Dedifferentiated amniotic fluid mesenchymal stem cell (primary cell): ENCODE measurements around the gene PIK3C2G.
"Not testable (repeated sequence)": the region's sequence is repeated elsewhere in the genome, so short reads cannot be mapped to it uniquely, and the experiment has no call there.

ENCODE experiments used
- DNase-seq: peaks from one replicate; pipeline ENCODE4 v3.0.0-alpha.2; 2016; ENCODE audit errors: extremely low spot score

The PIK3C2G gene

GRCh38 chr12:18261273-18261672, at the start of gene PIK3C2G:
TSS of gene PIK3C2G (plus strand) at chr12:18261518. CDS start at chr12:18282082, 20,564 bp downstream.
- DNase-seq: no peak

- DNase-seq: no peak
These were observed 43.4 kb upstream of the PIK3C2G start for GRCh38 chr12:18217966-18218365.

- DNase-seq: no peak
These were observed 39.6 kb upstream of the PIK3C2G start for GRCh38 chr12:18221726-18222125.

- DNase-seq: no peak
These were observed 38.6 kb upstream of the PIK3C2G start for GRCh38 chr12:18222699-18223098.

GRCh38 chr12:18224745-18225144, 36.6 kb upstream of the PIK3C2G start:
- DNase-seq: peak; percentile 58

DNA sequence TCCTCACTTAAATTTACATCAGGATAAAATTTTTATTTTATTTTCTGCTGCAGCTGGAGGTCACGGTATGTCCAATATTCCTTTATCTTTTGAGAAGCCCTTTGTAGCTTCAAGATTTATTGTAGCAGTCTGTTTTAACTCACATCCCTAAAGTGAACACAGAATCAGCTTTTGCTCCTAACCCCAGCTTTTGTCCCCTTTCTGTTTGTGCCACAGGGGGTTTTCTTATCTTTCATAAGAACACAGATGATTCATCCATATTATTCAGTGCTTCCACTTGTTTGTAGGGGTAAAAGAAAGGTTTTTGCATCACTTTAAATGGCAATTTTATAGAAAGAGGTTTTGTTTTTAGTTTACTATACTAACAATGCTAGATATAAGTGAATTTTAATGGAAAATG, 21.8 kb upstream of the PIK3C2G start:
- no peak for DNase-seq

DNA sequence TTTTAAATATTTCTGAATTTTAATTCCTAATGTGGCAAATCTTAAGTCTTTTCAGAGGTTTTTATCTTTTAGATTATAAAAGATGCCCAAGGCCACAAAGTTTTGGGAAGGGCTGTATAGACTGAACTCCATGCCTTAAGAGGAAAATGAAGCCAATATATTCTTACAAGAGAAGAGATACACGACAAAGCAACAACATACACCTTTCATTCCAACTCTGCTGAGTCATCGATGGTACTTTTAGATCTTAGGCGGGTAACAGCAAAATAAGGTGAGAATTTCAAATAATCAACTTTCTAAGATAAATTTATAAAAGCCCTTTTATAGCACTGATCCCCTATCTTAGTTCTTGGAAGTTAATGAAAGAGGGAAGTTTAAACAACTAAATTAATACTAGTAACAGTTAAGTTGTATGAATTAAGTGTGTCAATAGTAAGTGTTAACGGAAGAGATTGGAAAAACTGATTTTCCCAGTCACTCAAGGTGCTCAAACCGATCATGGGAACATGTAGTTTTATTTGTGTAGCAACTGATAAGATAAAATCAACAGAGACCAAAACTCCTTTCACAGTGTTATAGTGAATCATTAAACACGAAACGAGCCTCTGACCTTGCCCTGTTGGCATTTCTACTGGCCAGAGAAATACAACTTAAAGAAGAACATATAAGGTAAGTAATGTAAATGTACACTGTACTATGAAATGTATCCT, 18.8 kb upstream of the PIK3C2G start:
- DNase-seq: no peak

- no peak for DNase-seq
These were observed 18.1 kb upstream of the PIK3C2G start for GRCh38 chr12:18243238-18243637.

GRCh38 chr12:18246066-18246465, 15.3 kb upstream of the PIK3C2G start:
- DNase-seq: no peak

GRCh38 chr12:18250313-18250916, 10.9 kb upstream of the PIK3C2G start:
- DNase-seq: peak; percentile 89

DNA sequence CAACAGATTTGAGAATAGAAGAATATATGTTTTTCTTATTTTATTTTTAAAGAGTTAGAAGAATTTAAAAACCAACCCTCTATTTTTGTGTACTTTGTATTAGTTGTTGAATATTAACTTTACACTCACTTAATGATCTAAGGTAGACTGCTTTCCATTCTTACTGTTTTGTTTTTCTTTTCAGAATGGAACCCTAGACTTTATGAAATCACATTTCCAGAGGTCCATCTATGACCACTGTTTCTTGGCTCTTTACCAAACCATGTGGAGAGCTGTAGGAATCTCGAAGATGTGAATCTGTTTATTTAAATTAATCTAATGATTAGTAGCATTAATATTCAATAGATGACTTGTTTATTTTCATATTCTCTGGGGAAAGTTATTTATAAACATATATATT, 7.2 kb upstream of the PIK3C2G start:
- no peak for DNase-seq

GRCh38 chr12:18255004-18255403, 6.3 kb upstream of the PIK3C2G start:
- DNase-seq: not testable (repeated sequence)

DNA sequence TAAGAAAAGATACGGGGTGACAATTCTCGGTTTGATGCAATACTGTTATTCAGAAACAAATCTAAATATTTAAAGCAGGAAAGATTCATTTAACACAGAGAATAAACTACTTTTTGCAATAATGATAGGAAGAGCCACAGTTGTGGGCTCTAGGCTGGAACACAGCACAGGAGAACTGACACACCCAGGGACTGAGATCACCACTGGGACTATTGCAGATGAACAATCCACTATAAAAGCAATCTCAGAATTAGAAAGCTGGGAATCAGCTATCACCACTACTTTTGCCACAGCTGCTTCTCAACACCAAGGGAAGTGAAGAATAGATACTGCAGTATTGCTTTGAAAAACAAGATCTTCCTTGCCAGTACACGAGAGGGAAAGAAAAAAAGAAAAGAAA, 4.1 kb upstream of the PIK3C2G start:
- no peak for DNase-seq

DNA sequence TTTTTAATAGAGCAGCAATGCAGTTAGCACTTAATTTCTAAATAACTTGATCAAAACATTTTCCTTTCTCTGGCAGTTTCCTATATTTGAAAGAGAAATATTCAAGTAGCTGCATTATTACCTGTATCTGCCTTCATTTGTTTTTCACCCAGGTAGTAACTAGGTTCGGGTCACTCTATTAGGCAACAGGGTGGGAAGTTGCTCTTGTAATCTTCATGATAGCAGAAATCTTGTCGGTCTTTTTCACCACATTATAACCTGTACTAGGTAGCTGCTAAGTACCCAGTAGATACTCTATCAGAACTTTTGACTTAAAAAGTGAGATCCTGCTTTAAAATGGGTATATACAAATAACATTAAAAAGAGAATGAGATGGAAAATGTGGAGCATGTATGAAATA, 2.4 kb upstream of the PIK3C2G start:
- no peak for DNase-seq

GRCh38 chr12:18259906-18260682, 1.2 kb upstream of the PIK3C2G start:
- DNase-seq: no peak

DNA sequence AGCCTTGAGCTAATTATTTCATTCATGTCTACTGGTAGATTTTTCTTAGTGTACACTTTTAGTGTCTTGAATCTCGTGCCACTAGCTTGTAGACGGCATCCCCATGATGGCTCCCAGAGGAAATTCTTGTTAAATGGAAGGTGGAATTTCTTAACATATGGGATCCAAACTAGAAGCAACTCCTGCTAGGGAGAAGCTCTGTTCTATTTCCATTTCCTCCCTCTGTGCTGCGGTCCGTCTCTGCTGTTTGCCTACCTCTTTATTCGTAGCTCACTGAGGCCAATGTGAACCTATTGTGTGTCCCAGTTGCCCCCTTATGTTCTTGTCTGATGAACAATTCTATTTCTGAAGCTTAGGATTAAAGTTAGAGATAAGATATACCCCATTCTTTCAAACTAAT, 588 bp downstream of the PIK3C2G start:
- DNase-seq: no peak

- no peak for DNase-seq
These were observed 1.2 kb downstream of the PIK3C2G start for GRCh38 chr12:18262514-18262913.

DNA sequence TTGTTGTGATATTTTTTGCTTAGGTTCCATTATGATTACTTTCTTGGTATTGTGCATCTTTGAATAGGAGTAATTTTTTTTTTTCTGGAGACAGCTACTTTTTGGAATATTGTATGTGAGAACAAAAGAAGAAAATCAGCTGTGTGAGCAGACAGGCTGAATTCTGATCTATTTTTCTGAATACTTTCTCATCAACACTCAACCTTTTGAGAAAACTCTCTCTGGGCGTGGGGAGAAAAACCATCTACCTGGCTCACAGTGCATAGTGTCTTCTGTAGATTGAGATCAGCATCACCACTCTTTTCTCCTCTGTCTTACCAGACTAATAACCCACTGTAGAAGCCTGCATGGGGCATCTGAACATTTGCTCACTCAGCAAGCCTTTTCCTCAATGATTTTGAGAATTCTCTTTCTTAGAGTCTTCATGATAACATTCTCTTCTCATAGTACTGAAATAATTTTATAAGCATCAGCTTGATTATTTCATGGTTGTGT, 3.3 kb downstream of the PIK3C2G start:
- DNase-seq: no peak

DNA sequence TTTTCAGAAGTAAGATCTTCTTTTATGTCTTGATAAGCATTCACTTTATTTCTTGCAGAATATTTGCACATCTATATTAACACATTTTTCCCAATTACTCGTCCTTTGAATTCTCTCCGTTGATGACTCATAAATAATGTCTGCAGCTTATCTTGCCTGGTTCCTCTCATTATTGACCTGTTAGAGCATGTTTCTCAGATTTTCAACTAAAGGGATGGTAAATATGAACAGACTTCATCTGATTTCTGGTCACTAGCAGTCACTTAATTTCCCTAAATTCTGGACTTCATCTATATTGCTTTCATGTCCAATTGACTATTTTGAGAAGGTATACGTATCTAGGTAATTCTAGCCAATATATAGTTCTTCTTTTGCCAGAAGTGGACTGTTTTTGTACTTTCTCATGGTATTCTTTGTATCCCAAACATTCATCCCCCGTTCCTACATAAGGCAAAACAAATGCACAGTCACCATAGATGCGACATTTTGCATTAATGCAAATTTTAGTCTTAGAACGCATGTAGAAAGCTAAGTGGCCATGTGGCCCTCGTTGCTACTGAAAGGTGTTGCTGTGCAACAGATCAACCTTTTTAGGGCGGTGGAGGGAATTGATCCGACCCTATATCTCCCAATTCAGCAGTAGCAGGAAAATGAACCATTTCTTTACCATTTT, 6.2 kb downstream of the PIK3C2G start:
- no peak for DNase-seq

- DNase-seq: no peak
These were observed 9.7 kb downstream of the PIK3C2G start for GRCh38 chr12:18270958-18271460.

GRCh38 chr12:18275981-18276380, 14.7 kb downstream of the PIK3C2G start:
- DNase-seq: no peak

DNA sequence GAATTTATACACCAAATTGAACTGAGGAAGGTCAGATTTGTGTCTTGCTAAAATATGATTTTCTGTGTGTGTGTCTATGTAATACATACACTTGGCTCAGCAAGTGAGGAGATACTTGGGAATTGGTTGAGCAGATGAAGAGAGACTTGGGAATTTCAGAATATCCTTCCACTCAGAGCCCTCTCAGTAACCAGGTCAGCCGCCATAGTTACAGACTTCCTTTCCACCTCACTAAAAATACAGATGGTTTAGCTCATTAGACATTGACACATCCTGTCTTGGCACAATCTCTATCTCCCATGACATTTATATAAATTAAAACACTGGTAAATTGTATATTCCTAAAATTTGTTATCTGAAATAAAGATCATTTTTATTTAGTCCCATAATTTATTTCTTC, 15.9 kb downstream of the PIK3C2G start:
- no peak for DNase-seq
